Measurements from ENCODE around the gene PAX3. TPM values are rescaled to one million over a fixed set of nuclear protein-coding genes. Genes with fewer than 3 reads are reported as not detected.

Gene PAX3
- total RNA-seq, 1 donor from 2014 or later, result not detected

DNA sequence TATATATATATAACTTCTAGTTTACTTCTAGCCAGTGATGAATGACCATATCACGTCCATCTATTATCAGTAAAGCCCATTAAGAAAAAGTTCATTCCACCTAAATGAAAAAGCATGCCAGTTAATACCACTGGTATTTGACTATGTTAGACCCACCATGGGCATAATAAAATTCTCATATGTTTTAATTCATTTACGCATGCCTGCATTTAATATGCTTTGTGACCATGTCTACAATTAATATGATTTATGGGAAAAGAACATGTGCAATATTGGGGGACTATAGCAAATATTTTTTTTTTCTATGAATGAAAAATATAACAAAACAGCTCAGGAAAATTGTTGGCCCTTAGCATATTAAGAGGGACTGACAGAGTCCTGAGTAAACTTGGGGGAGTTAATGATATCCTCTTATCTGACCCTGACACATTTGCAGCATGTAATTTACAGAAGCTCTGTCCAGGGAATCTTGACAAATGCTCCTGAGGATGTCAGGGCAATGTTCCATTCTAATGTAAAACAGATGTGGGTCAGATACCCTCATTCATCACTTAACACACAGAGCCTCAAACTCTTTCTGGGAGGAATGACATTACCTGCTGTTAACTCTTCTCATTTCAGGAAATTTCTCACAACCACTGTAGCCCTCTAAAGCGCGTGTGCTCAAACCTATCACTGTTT lies 90.6 kb downstream of the PAX3 start:
- Histone ChIP-seq H3K4me3 (ENCODE audit: low read depth, low read length) (no peak overlapping the region), H3K27me3 (ENCODE audit: control insufficient read depth, insufficient read depth, low read length) (no peaks in the 10 kb centered on the region), H3K36me3 (ENCODE audit: control insufficient read depth, insufficient read depth, low read length) (no peaks in the 10 kb centered on the region)
- TF ChIP-seq, protein P1, sequence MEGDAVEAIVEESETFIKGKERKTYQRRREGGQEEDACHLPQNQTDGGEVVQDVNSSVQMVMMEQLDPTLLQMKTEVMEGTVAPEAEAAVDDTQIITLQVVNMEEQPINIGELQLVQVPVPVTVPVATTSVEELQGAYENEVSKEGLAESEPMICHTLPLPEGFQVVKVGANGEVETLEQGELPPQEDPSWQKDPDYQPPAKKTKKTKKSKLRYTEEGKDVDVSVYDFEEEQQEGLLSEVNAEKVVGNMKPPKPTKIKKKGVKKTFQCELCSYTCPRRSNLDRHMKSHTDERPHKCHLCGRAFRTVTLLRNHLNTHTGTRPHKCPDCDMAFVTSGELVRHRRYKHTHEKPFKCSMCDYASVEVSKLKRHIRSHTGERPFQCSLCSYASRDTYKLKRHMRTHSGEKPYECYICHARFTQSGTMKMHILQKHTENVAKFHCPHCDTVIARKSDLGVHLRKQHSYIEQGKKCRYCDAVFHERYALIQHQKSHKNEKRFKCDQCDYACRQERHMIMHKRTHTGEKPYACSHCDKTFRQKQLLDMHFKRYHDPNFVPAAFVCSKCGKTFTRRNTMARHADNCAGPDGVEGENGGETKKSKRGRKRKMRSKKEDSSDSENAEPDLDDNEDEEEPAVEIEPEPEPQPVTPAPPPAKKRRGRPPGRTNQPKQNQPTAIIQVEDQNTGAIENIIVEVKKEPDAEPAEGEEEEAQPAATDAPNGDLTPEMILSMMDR (IDR thresholded peaks at IDR 0.05; ENCODE audit: insufficient read depth, low read length, severe bottlenecking), result no peak
- no peak for DNase-seq (ENCODE audit: low read depth)
- no peak for FAIRE-seq

DNA sequence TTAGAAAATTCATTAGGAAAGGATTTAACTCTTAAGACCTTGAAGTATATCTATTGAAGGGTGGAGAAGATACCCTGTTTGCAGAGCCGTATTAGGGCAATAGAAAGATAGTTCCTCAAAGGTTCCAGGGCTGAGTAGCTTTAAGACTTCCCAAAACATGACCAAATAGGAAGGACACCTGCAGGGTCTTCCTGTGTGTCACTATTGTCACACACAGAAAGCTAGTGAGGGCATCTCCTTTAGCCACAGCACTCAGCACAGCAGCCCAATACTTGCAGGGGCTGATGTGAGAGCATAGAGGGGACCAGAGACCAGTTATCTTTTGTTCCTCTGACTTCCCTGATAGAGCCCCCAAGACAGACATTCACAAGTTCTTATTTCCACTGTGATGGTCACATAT lies 93.7 kb downstream of the PAX3 start:
- Histone ChIP-seq H3K36me3 (ENCODE audit: control insufficient read depth, insufficient read depth, low read length) (no peaks in the 10 kb centered on the region), H3K4me3 (ENCODE audit: low read depth, low read length) (no peak overlapping the region), H3K27me3 (ENCODE audit: control insufficient read depth, insufficient read depth, low read length) (no peaks in the 10 kb centered on the region)
- DNase-seq (ENCODE audit: low read depth), result no peak
- TF ChIP-seq, protein P1 (IDR thresholded peaks at IDR 0.05; ENCODE audit: insufficient read depth, low read length, severe bottlenecking), result no peak
- FAIRE-seq, result no peak

DNA sequence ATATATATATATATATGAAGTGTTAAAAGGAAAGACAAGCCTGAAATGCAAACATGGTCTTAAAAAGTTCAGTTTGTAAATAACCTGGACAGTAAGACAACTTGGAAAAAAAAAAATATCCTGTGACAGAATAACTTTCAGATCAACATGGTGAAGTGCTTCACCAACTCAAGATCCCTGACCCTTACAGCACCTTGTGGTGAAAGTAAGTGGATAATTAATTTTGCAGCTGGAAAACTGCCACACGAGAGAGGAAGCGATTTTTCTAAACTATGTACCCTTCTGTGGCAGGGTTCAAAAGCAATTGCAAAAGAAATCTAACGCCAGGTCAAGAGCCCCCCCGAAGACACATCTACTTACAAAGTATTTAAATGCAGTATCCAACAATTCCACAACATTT lies 95.8 kb downstream of the PAX3 start:
- no peak for FAIRE-seq
- DNase-seq (ENCODE audit: low read depth), result no peak
- no peaks in the 10 kb centered on the region for H3K36me3 ChIP-seq (ENCODE audit: control insufficient read depth, insufficient read depth, low read length)
- TF ChIP-seq, protein P1 (IDR thresholded peaks at IDR 0.05; ENCODE audit: insufficient read depth, low read length, severe bottlenecking), result no peak
- H3K4me3 ChIP-seq (ENCODE audit: low read depth, low read length), result no peak overlapping the region
- no peaks in the 10 kb centered on the region for H3K27me3 ChIP-seq (ENCODE audit: control insufficient read depth, insufficient read depth, low read length)

DNA sequence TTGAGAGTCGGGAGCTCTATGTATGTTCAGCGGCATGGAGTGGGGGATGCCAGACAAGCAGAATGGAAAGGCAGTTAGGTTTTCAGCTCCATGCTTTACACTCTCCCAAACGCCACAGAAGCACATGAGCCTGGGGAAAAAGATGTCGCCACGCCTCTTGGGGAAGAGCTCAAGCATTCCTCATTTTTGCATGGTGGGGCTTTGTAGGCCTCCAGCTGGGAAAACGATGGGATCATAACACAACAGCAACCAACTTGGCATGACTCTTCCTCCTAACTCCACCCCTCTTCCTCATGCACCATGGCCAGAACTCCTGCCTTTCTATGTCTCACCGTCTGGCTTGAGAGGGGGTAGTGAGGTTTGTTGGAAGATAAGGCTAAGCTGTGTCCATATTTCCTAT lies 102.6 kb downstream of the PAX3 start:
- peak; percentile 7 for FAIRE-seq
- no peak for DNase-seq (ENCODE audit: low read depth)
- no peaks in the 10 kb centered on the region for H3K27me3 ChIP-seq (ENCODE audit: control insufficient read depth, insufficient read depth, low read length)
- no peaks in the 10 kb centered on the region for H3K36me3 ChIP-seq (ENCODE audit: control insufficient read depth, insufficient read depth, low read length)
- TF ChIP-seq, protein P1 (IDR thresholded peaks at IDR 0.05; ENCODE audit: insufficient read depth, low read length, severe bottlenecking), result no peak
- H3K4me3 ChIP-seq (ENCODE audit: low read depth, low read length), result no peak overlapping the region

DNA sequence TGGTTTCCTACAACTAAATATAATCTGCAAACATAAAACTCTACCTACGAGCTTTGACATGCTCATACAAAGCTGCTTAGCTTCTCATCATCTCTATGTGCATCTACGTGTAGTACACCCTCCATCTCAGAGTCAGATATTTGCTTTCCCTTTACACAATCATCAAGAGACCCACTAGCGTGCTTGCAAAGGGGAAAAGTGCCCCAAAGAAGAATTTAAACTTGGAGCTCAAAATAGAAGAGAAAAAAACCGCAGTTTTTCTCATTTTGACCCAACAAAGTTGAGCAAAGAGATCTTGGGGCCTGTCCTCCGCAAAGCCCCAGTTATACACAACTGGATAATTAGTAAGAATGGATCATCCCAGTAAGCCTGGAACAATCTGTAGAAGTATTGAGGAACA lies 104.1 kb downstream of the PAX3 start:
- no peak overlapping the region for H3K4me3 ChIP-seq (ENCODE audit: low read depth, low read length)
- DNase-seq (ENCODE audit: low read depth) (no peak), FAIRE-seq (no peak)
- H3K36me3 ChIP-seq (ENCODE audit: control insufficient read depth, insufficient read depth, low read length), result no peaks in the 10 kb centered on the region
- TF ChIP-seq, protein P1 (IDR thresholded peaks at IDR 0.05; ENCODE audit: insufficient read depth, low read length, severe bottlenecking), result no peak
- H3K27me3 ChIP-seq (ENCODE audit: control insufficient read depth, insufficient read depth, low read length), result no peaks in the 10 kb centered on the region
